ENCODE measurements around the gene TEX54. TPM values are rescaled to one million over a fixed set of nuclear protein-coding genes. Genes with fewer than 3 reads are reported as not detected.

The TEX54 gene
- total and polyA plus RNA-seq, 2 of the 13 experiments (the other 11 are each of a cell fraction or from before 2014, with no cell fraction given), result not detected

DNA sequence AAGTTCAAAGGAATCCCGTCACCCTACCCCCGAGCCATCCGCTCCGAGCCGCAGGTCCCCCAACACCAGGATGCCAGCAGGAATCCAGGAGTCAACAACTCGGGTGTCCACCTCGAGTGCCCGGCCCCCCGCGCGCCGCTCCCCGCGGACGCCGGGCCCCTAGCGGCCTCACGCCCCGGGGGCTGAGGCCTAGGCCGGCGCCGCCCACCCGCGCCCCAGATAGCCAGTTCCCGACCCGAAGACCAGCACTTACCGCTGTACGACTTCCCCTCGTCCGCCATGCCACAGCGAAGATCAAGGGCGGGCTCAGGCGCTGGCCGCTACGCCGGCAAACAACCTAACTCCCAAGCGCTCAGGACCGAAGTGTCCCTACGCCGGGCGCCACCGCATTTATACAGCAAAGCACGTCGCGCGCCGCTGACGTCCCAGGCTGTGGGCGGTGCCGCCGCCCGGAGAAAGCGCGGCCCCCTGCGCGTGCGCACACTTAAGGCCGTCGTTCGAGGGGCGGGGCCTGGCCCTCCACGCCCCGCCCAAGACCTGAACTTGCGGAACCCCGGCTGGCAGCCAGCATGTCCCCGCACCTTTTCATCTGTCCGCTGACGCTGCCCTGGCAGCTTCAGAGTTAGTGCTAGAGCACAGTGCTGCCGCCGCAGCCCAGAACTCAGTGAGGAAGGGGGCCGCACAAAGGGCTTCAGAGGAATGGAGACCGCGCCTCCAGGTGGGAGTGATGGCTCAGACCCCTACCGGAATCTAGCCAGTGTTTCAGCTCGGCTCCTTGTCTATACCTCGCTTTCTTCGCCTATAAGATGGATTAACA lies 27.4 kb downstream of the TEX54 start, which contains the start of gene NXF1 (continued):
- TF ChIP-seq, protein P1, sequence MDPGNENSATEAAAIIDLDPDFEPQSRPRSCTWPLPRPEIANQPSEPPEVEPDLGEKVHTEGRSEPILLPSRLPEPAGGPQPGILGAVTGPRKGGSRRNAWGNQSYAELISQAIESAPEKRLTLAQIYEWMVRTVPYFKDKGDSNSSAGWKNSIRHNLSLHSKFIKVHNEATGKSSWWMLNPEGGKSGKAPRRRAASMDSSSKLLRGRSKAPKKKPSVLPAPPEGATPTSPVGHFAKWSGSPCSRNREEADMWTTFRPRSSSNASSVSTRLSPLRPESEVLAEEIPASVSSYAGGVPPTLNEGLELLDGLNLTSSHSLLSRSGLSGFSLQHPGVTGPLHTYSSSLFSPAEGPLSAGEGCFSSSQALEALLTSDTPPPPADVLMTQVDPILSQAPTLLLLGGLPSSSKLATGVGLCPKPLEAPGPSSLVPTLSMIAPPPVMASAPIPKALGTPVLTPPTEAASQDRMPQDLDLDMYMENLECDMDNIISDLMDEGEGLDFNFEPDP (CRISPR knock-in tag; conservative IDR thresholded peaks at IDR 0.05), result no peak
- TF ChIP-seq SAP130 (CRISPR knock-in tag; IDR thresholded peaks at IDR 0.05; ENCODE audit: low read depth) (peak; percentile 94), ZNF337 (CRISPR knock-in tag; IDR thresholded peaks at IDR 0.05; ENCODE audit: borderline replicate concordance, low read depth) (peak; percentile 24; the same call in 1 of the 2 replicates), ARNT2 (CRISPR knock-in tag; IDR thresholded peaks at IDR 0.05; ENCODE audit: low read depth) (peak; percentile 75; the same call in 1 of the 2 replicates), FOXA3 (CRISPR knock-in tag; IDR thresholded peaks at IDR 0.05) (peak; percentile 58), ZNF44 (CRISPR knock-in tag; IDR thresholded peaks at IDR 0.05) (no peak), ZBTB8A (CRISPR knock-in tag; IDR thresholded peaks at IDR 0.05; ENCODE audit: borderline replicate concordance, low read depth) (0 out of 2 replicates have a peak, but pooled peaks have one; percentile 35), CC2D1A (CRISPR knock-in tag; IDR thresholded peaks at IDR 0.05) (no peak), AKAP8 (CRISPR knock-in tag; IDR thresholded peaks at IDR 0.05) (peak; percentile 95), KAT8 (CRISPR knock-in tag; IDR thresholded peaks at IDR 0.05) (peak; percentile 95), GATAD2A (CRISPR knock-in tag; IDR thresholded peaks at IDR 0.05) (peak; percentile 16; the same call in 1 of the 2 replicates), PRPF4 (IDR thresholded peaks at IDR 0.05; ENCODE audit: low read depth, low read length, poor library complexity, severe bottlenecking) (no peak), MIER3 (CRISPR knock-in tag; IDR thresholded peaks at IDR 0.05; ENCODE audit: borderline replicate concordance) (peak; percentile 77; the same call in 1 of the 2 replicates), ZNF20 (CRISPR knock-in tag; IDR thresholded peaks at IDR 0.05) (no peak), FOXM1 (CRISPR knock-in tag; IDR thresholded peaks at IDR 0.05) (peak; percentile 76; the same call in 1 of the 2 replicates), MXD4 (CRISPR knock-in tag; IDR thresholded peaks at IDR 0.05) (peak; percentile 76), KDM5A (IDR thresholded peaks at IDR 0.05; ENCODE audit: borderline replicate concordance, low read length) (peak; percentile 29; the same call in 1 of the 2 replicates), ARNT (IDR thresholded peaks at IDR 0.05) (no peak), ZNF549 (CRISPR knock-in tag; IDR thresholded peaks at IDR 0.05) (0 out of 2 replicates have a peak, but pooled peaks have one; percentile 26), ISX (CRISPR knock-in tag; conservative IDR thresholded peaks at IDR 0.05) (no peak)
- TF ChIP-seq, protein P2, sequence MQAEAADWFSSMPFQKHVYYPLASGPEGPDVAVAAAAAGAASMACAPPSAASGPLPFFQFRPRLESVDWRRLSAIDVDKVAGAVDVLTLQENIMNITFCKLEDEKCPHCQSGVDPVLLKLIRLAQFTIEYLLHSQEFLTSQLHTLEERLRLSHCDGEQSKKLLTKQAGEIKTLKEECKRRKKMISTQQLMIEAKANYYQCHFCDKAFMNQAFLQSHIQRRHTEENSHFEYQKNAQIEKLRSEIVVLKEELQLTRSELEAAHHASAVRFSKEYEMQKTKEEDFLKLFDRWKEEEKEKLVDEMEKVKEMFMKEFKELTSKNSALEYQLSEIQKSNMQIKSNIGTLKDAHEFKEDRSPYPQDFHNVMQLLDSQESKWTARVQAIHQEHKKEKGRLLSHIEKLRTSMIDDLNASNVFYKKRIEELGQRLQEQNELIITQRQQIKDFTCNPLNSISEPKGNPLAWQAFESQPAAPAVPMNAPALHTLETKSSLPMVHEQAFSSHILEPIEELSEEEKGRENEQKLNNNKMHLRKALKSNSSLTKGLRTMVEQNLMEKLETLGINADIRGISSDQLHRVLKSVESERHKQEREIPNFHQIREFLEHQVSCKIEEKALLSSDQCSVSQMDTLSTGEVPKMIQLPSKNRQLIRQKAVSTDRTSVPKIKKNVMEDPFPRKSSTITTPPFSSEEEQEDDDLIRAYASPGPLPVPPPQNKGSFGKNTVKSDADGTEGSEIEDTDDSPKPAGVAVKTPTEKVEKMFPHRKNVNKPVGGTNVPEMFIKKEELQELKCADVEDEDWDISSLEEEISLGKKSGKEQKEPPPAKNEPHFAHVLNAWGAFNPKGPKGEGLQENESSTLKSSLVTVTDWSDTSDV (CRISPR knock-in tag; IDR thresholded peaks at IDR 0.05), result no peak; the same call in 1 of the 2 replicates
- TF ChIP-seq, protein P3, sequence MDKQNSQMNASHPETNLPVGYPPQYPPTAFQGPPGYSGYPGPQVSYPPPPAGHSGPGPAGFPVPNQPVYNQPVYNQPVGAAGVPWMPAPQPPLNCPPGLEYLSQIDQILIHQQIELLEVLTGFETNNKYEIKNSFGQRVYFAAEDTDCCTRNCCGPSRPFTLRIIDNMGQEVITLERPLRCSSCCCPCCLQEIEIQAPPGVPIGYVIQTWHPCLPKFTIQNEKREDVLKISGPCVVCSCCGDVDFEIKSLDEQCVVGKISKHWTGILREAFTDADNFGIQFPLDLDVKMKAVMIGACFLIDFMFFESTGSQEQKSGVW (CRISPR knock-in tag; IDR thresholded peaks at IDR 0.05; ENCODE audit: borderline replicate concordance), result no peak
- TF ChIP-seq, protein P4, sequence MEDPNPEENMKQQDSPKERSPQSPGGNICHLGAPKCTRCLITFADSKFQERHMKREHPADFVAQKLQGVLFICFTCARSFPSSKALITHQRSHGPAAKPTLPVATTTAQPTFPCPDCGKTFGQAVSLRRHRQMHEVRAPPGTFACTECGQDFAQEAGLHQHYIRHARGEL (CRISPR knock-in tag; IDR thresholded peaks at IDR 0.05), result no peak
- TF ChIP-seq, protein P5, sequence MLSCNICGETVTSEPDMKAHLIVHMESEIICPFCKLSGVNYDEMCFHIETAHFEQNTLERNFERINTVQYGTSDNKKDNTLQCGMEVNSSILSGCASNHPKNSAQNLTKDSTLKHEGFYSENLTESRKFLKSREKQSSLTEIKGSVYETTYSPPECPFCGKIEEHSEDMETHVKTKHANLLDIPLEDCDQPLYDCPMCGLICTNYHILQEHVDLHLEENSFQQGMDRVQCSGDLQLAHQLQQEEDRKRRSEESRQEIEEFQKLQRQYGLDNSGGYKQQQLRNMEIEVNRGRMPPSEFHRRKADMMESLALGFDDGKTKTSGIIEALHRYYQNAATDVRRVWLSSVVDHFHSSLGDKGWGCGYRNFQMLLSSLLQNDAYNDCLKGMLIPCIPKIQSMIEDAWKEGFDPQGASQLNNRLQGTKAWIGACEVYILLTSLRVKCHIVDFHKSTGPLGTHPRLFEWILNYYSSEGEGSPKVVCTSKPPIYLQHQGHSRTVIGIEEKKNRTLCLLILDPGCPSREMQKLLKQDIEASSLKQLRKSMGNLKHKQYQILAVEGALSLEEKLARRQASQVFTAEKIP (CRISPR knock-in tag; IDR thresholded peaks at IDR 0.05; ENCODE audit: borderline replicate concordance), result no peak
